A549 (cell line): Measurements from ENCODE around the gene RPS23. TPM values are rescaled to one million over a fixed set of nuclear protein-coding genes. Genes with fewer than 3 reads are reported as not detected.
A peak's percentile ranks its signal among the peaks of the same experiment; 100 is the strongest.

Experiments used
- ATAC-seq, 2 experiments: fragments of 200-7000 bp in 1 of 2; fragments of >200 bp in 1 of 2; cut with Nextera tagmentation in 1 of 2; cut with Tn5 transposase in 1 of 2; 3 replicates each; pipeline versions ENCODE4 v1.8.0 to v1.9.1; 2018 to 2020; ENCODE audit warnings: mild to moderate bottlenecking in 1 of 2, moderate library complexity in 1 of 2
- CTCF ChIA-PET: fragments of 300-600 bp; sonication (Branson Sonifier 250); formaldehyde crosslinking; extraction: SDS; loops from one replicate; lab custom pipeline; 2021; ENCODE audit warnings: antibody characterized with exemption, inconsistent platforms; lab: Yijun Ruan, JAX
- POLR2A ChIA-PET: fragments of 350-600 bp; formaldehyde crosslinking; extraction: SDS; loops from one replicate; lab custom pipeline; 2021; ENCODE audit warnings: antibody characterized with exemption, inconsistent platforms; lab: Yijun Ruan, JAX
- DNase-seq, 2 experiments: peaks; one replicate each; pipeline versions ENCODE4 v3.0.0 to v3.0.0-alpha.2; 2011 to 2016; ENCODE audit warnings: low read depth in 1 of 2, low spot score in 1 of 2
- FAIRE-seq: peaks from 2 replicates; lab custom pipeline; 2011; peaks lifted over from hg19 to GRCh38; lab: Jason Lieb, UNC
- H3K27ac ChIP-seq, 2 experiments: fragments of >200 bp; sonication (Bioruptor Twin); formaldehyde crosslinking; 3 replicates each; pipeline ENCODE4 v1.5.1; 2016 to 2017
- H3K4me1 ChIP-seq: fragments of >200 bp; sonication (Bioruptor Twin); formaldehyde crosslinking; 3 replicates; pipeline ENCODE4 v1.6.1; 2016
- H3K4me2 ChIP-seq: fragments of >200 bp; sonication (Bioruptor Twin); formaldehyde crosslinking; 3 replicates; pipeline ENCODE4 v1.6.1; 2016
- H3K4me3 ChIP-seq: fragments of >200 bp; sonication (Bioruptor Twin); formaldehyde crosslinking; 3 replicates; pipeline ENCODE4 v1.5.1; 2016
- H3K9me3 ChIP-seq: fragments of >200 bp; sonication (Bioruptor Twin); formaldehyde crosslinking; 3 replicates; pipeline ENCODE4 v1.6.1; 2016
- CBX2 ChIP-seq: fragments of 200-600 bp; sonication (generic); IDR thresholded peaks from 2 replicates; pipeline ENCODE4 v1.6.1; 2016; ENCODE audit warnings: low read depth, mild to moderate bottlenecking, borderline replicate concordance
- CTCF ChIP-seq: fragments of >200 bp; sonication (Bioruptor Twin); formaldehyde crosslinking; IDR thresholded peaks from 3 replicates; pipeline ENCODE4 v1.5.1; 2016
- ESRRA ChIP-seq: fragments of 150-350 bp; IDR thresholded peaks from 2 replicates; pipeline ENCODE4 v1.6.1; 2014; ENCODE audit warnings: mild to moderate bottlenecking, low read length, borderline replicate concordance
- FOXS1 ChIP-seq: fragments of 250-450 bp; sonication (Bioruptor Pico); IDR thresholded peaks from 2 replicates; pipeline ENCODE4 v1.5.0; 2020; ENCODE audit warnings: mild to moderate bottlenecking, moderate library complexity
- HOXA7 ChIP-seq: fragments of 250-450 bp; sonication (Bioruptor Pico); IDR thresholded peaks from 2 replicates; pipeline ENCODE4 v1.5.0; 2020; ENCODE audit warnings: mild to moderate bottlenecking, moderate library complexity
- HOXB5 ChIP-seq: fragments of 250-450 bp; sonication (Bioruptor Pico); IDR thresholded peaks from 2 replicates; pipeline ENCODE4 v1.5.0; 2020; ENCODE audit warnings: mild to moderate bottlenecking, moderate library complexity
- RAD21 ChIP-seq, 2 experiments: fragments of >200 bp in 1 of 2; sonication (Bioruptor Twin) in 1 of 2; formaldehyde crosslinking in 1 of 2; IDR thresholded peaks in 1 of 2; conservative IDR thresholded peaks in 1 of 2; 2 replicates in 1 of 2; 3 replicates in 1 of 2; pipeline ENCODE4 v1.6.1; 2012 to 2018; ENCODE audit warnings: inconsistent platforms in 1 of 2
- SMC3 ChIP-seq: fragments of >200 bp; sonication (Bioruptor Twin); formaldehyde crosslinking; IDR thresholded peaks from 3 replicates; pipeline ENCODE4 v1.6.1; 2018; ENCODE audit warnings: inconsistent platforms
- TFCP2L1 ChIP-seq: fragments of 250-450 bp; sonication (Bioruptor Pico); IDR thresholded peaks from 2 replicates; pipeline ENCODE4 v1.5.0; 2021; ENCODE audit warnings: mild to moderate bottlenecking
- WGBS: methylation state at CpG from one replicate; pipeline ENCODE4 v1.1.6; 2017; ENCODE audit errors: missing lambda C conversion rate; 5-methylcytosine and 5-hydroxymethylcytosine counted together
- polyA plus RNA-seq, 4 experiments: library from polyadenylated mRNA; depleted of rRNA in 3 of 4; stranded (reverse); fragments of >200 nt; fragmentation: RNase III in 1 of 4; extraction: RNeasy Plus Mini Kit Qiagen cat#74134 plus additional on column Dnase treatment in 1 of 4; gene quantifications; 2 replicates in 3 of 4; 3 replicates in 1 of 4; pipeline ENCODE4 v1.2.3, GENCODE V29; 2011 to 2017
- TF ChIP-seq, protein P1 (sequence below): fragments of 250-450 bp; sonication (Bioruptor Pico); IDR thresholded peaks from 2 replicates; pipeline ENCODE4 v1.5.0; 2020; ENCODE audit warnings: low read depth, mild to moderate bottlenecking, moderate library complexity
- TF ChIP-seq, protein P2 (sequence below): IDR thresholded peaks from 2 replicates; pipeline ENCODE4 v1.6.1; 2012; ENCODE audit warnings: low read depth, borderline replicate concordance
- TF ChIP-seq, protein P3 (sequence below): fragments of 200-600 bp; sonication (generic); IDR thresholded peaks from 2 replicates; pipeline ENCODE4 v1.6.1; 2016; ENCODE audit warnings: antibody characterized with exemption, mild to moderate bottlenecking, moderate library complexity
- TF ChIP-seq, protein P4 (sequence below): fragments of >200 bp; sonication (Bioruptor Twin); formaldehyde crosslinking; IDR thresholded peaks from 2 replicates; pipeline ENCODE4 v1.6.1; 2016

RPS23 gene
- polyA plus RNA-seq, 2 of the 4 experiments (the other 2 are of a cell fraction): 4,112 to 5,033 TPM

DNA sequence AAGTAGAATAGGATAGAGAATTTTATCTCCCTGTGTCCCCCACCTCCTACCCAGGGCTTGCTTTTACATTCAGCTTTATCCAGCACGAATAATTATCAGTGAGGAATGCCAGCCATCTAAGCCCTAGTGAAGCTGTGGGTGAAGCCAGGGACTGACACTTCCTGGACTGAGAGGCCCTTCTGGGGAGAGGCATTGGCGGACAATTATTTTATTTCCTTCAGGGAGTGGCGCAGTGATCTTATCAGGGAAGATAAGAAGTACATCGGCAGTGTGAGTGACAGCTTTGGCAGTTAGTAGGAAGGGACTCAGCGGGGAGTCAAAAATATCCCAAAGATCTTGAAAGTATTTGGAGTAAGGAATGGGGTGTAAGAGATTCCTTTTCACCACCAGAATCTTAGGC, 34.9 kb upstream of the RPS23 start:
- Histone ChIP-seq H3K4me1 (no peaks in the 10 kb centered on the region), H3K9me3 (no peaks in the 10 kb centered on the region; the same call in 2 of the 3 replicates), H3K27ac (no peak overlapping the region)
- FAIRE-seq (no peak), ATAC-seq (0 out of 6 replicates have a peak, but pooled peaks of 1 of the 2 experiments have one; percentile 29)
- 66% methylated on average over 5 of the region's 5 CpGs for WGBS
- POLR2A ChIA-PET: no interaction called here
- TF ChIP-seq HOXA7 (CRISPR knock-in tag) (no peak), CTCF (no peak), HOXB5 (CRISPR knock-in tag) (no peak), CBX2 (no peak), FOXS1 (CRISPR knock-in tag) (no peak)
- TF ChIP-seq, protein P1, sequence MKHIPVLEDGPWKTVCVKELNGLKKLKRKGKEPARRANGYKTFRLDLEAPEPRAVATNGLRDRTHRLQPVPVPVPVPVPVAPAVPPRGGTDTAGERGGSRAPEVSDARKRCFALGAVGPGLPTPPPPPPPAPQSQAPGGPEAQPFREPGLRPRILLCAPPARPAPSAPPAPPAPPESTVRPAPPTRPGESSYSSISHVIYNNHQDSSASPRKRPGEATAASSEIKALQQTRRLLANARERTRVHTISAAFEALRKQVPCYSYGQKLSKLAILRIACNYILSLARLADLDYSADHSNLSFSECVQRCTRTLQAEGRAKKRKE (CRISPR knock-in tag): no peak
- TF ChIP-seq, protein P2, sequence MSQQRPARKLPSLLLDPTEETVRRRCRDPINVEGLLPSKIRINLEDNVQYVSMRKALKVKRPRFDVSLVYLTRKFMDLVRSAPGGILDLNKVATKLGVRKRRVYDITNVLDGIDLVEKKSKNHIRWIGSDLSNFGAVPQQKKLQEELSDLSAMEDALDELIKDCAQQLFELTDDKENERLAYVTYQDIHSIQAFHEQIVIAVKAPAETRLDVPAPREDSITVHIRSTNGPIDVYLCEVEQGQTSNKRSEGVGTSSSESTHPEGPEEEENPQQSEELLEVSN: no peak
- TF ChIP-seq, protein P3, sequence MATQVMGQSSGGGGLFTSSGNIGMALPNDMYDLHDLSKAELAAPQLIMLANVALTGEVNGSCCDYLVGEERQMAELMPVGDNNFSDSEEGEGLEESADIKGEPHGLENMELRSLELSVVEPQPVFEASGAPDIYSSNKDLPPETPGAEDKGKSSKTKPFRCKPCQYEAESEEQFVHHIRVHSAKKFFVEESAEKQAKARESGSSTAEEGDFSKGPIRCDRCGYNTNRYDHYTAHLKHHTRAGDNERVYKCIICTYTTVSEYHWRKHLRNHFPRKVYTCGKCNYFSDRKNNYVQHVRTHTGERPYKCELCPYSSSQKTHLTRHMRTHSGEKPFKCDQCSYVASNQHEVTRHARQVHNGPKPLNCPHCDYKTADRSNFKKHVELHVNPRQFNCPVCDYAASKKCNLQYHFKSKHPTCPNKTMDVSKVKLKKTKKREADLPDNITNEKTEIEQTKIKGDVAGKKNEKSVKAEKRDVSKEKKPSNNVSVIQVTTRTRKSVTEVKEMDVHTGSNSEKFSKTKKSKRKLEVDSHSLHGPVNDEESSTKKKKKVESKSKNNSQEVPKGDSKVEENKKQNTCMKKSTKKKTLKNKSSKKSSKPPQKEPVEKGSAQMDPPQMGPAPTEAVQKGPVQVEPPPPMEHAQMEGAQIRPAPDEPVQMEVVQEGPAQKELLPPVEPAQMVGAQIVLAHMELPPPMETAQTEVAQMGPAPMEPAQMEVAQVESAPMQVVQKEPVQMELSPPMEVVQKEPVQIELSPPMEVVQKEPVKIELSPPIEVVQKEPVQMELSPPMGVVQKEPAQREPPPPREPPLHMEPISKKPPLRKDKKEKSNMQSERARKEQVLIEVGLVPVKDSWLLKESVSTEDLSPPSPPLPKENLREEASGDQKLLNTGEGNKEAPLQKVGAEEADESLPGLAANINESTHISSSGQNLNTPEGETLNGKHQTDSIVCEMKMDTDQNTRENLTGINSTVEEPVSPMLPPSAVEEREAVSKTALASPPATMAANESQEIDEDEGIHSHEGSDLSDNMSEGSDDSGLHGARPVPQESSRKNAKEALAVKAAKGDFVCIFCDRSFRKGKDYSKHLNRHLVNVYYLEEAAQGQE: no peak
- TF ChIP-seq, protein P4, sequence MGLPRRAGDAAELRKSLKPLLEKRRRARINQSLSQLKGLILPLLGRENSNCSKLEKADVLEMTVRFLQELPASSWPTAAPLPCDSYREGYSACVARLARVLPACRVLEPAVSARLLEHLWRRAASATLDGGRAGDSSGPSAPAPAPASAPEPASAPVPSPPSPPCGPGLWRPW: no peak
- TF ChIP-seq, all 56 proteins: peak for 0
- no peak overlapping the region for H3K4me2 ChIP-seq
- no peak for DNase-seq
- H3K4me3 ChIP-seq: no peak overlapping the region
- CTCF ChIA-PET: interaction anchor here (0.5 to 4.4 kb wide), 11 partner anchors 9 to 1403 kb away, joined by 3 to 23 read pairs (median 4); no protein-coding TSS in a partner anchor

- WGBS: 28% methylated on average over 17 of the region's 17 CpGs
- Histone ChIP-seq H3K4me2 (peak overlapping the region; percentile 19; the same call in 1 of the 3 replicates), H3K4me1 (no peaks in the 10 kb centered on the region), H3K4me3 (no peak overlapping the region), H3K27ac (no peak overlapping the region), H3K9me3 (no peaks in the 10 kb centered on the region; the same call in 2 of the 3 replicates)
- peak; percentile 87 to 95 for ATAC-seq
- DNase-seq: peak; percentile 40 to 69
- peak; percentile 76 for FAIRE-seq
- ChIA-PET CTCF (interaction anchor here (0.8 to 4.4 kb wide), 19 partner anchors 9 to 1405 kb away, joined by 3 to 23 read pairs (median 4); no protein-coding TSS in a partner anchor), POLR2A (no interaction called here)
- TF ChIP-seq CTCF: peak; percentile 75
- TF ChIP-seq ESRRA: no peak
- TF ChIP-seq RAD21 (conservative IDR thresholded peaks at IDR 0.05 in 1 of 2, IDR thresholded peaks at IDR 0.05 in 1 of 2): peak; percentile 85 to 92
- TF ChIP-seq SMC3: peak; percentile 62
- TF ChIP-seq TFCP2L1: no peak
Measured at GRCh38 chr5:82312373-82312856, 34.3 kb upstream of the RPS23 start.
